Breast epithelium (tissue), 3 donors: ENCODE data around the gene LYG1.

Experiments
- POLR2AphosphoS5 ChIP-seq, 3 donors: sonication (generic); formaldehyde crosslinking; IDR thresholded peaks; one replicate each; pipeline ENCODE4 v1.6.1; 2017; ENCODE audit warnings: antibody characterized with exemption in 3 of 3
- TF ChIP-seq, protein P1 (sequence below), 3 donors: fragments of 450-650 bp; IDR thresholded peaks; one replicate each; pipeline ENCODE4 v1.5.1; 2016 to 2017; ENCODE audit warnings: antibody characterized with exemption in 3 of 3, mild to moderate bottlenecking in 3 of 3, moderate library complexity in 3 of 3

DNA sequence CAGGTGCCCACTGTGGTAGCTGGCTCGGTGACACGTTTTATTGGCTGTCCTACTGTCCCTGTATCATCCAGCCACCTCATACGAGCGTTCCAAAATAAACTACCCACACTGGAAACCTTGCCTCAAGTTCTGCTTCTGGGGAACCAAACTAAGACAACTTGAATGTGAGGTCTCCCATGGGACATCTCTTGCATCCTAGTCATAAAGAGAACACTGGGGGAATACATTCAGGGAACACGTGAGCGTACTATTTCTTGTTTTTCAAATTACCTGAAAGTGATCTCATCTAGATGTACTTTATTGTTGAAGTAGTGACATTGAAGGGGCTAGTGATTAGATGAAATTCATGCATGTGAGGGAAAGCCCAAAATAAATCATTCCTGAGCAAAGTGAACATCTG is 60.6 kb downstream of the LYG1 start:
- no peak for TF ChIP-seq POLR2AphosphoS5 (IDR thresholded peaks at IDR 0.05)
- TF ChIP-seq, protein P1, sequence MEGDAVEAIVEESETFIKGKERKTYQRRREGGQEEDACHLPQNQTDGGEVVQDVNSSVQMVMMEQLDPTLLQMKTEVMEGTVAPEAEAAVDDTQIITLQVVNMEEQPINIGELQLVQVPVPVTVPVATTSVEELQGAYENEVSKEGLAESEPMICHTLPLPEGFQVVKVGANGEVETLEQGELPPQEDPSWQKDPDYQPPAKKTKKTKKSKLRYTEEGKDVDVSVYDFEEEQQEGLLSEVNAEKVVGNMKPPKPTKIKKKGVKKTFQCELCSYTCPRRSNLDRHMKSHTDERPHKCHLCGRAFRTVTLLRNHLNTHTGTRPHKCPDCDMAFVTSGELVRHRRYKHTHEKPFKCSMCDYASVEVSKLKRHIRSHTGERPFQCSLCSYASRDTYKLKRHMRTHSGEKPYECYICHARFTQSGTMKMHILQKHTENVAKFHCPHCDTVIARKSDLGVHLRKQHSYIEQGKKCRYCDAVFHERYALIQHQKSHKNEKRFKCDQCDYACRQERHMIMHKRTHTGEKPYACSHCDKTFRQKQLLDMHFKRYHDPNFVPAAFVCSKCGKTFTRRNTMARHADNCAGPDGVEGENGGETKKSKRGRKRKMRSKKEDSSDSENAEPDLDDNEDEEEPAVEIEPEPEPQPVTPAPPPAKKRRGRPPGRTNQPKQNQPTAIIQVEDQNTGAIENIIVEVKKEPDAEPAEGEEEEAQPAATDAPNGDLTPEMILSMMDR (IDR thresholded peaks at IDR 0.05) = no peak
